PC-3 (cell line): ENCODE data around the gene ADCY2. TPM values are rescaled to one million over a fixed set of nuclear protein-coding genes. Genes with fewer than 3 reads are reported as not detected.

Experiments used
- ATAC-seq: fragments of 200-7000 bp; cut with Tn5 transposase; 2 replicates; pipeline ENCODE4 v1.9.1; 2020; ENCODE audit warnings: mild to moderate bottlenecking, moderate library complexity
- BruUV-seq: library from RNA; stranded (reverse); fragments of 400-500 nt; replicated peaks from 2 replicates; lab custom pipeline; 2021; lab: Mats Ljungman, UMichigan
- CTCF ChIA-PET: fragments of 300-600 bp; sonication (Branson Sonifier 250); formaldehyde crosslinking; loops from one replicate; lab custom pipeline; 2022; ENCODE audit warnings: antibody characterized with exemption; lab: Charles Lee
- POLR2A ChIA-PET: fragments of 300-600 bp; sonication (Branson Sonifier 250); formaldehyde crosslinking; loops from one replicate; lab custom pipeline; 2022; ENCODE audit warnings: antibody characterized with exemption; ENCODE audit not compliant: unreplicated experiment; lab: Charles Lee
- DNase-seq: peaks from one replicate; pipeline ENCODE4 v3.0.0-alpha.2; 2015
- H2AFZ ChIP-seq: fragments of 300-600 bp; sonication (generic); 2 replicates; pipeline ENCODE4 v1.6.0; 2016; ENCODE audit warnings: antibody characterized with exemption, low read length
- H3F3A ChIP-seq: fragments of 300-600 bp; sonication (generic); one replicate; pipeline ENCODE4 v1.6.0; 2017; ENCODE audit warnings: antibody characterized with exemption, low read length, control low read depth, mild to moderate bottlenecking; ENCODE audit not compliant: unreplicated experiment
- H3K27ac ChIP-seq: fragments of 300-600 bp; sonication (generic); 2 replicates; pipeline ENCODE4 v1.5.1; 2016; ENCODE audit warnings: mild to moderate bottlenecking, low read length
- H3K27me3 ChIP-seq: fragments of 300-600 bp; sonication (generic); 2 replicates; pipeline ENCODE4 v1.6.1; 2016; ENCODE audit warnings: low read length, mixed read lengths
- H3K36me3 ChIP-seq: fragments of 300-600 bp; sonication (generic); 2 replicates; pipeline ENCODE4 v1.6.1; 2016; ENCODE audit warnings: low read depth, mixed run types, low read length, mixed read lengths
- H3K4me1 ChIP-seq: fragments of 300-600 bp; sonication (generic); 2 replicates; pipeline ENCODE4 v1.5.1; 2016; ENCODE audit warnings: low read length; ENCODE audit not compliant: insufficient read depth
- H3K4me2 ChIP-seq: fragments of 300-600 bp; sonication (generic); 2 replicates; pipeline ENCODE4 v1.6.0; 2016; ENCODE audit warnings: low read length
- H3K4me3 ChIP-seq: fragments of 300-600 bp; sonication (generic); 2 replicates; pipeline ENCODE4 v1.5.1; 2016; ENCODE audit warnings: mild to moderate bottlenecking, low read length, mixed read lengths
- H3K79me2 ChIP-seq: fragments of 300-600 bp; sonication (generic); 2 replicates; pipeline ENCODE4 v1.6.1; 2017; ENCODE audit warnings: low read length, mixed read lengths
- H3K9ac ChIP-seq: fragments of 300-600 bp; sonication (generic); 2 replicates; pipeline ENCODE4 v1.6.0; 2016; ENCODE audit warnings: mild to moderate bottlenecking, low read length
- H3K9me2 ChIP-seq: fragments of 300-600 bp; sonication (generic); replicated peaks from 2 replicates; pipeline ENCODE4 v1.6.1; 2016; ENCODE audit warnings: mixed run types, low read length, mixed read lengths
- H3K9me3 ChIP-seq: fragments of 300-600 bp; sonication (generic); 2 replicates; pipeline ENCODE4 v1.6.1; 2016; ENCODE audit warnings: low read length, mixed read lengths
- H4K20me1 ChIP-seq: fragments of 300-600 bp; sonication (generic); 2 replicates; pipeline ENCODE4 v1.6.1; 2016; ENCODE audit warnings: low read length, mixed read lengths
- EZH2 ChIP-seq: fragments of 300-600 bp; sonication (generic); IDR thresholded peaks from one replicate; pipeline ENCODE4 v1.6.1; 2017; ENCODE audit warnings: antibody characterized with exemption, mild to moderate bottlenecking, low read length; ENCODE audit not compliant: unreplicated experiment
- EZH2phosphoT487 ChIP-seq: fragments of 300-600 bp; sonication (generic); IDR thresholded peaks from 2 replicates; pipeline ENCODE4 v1.6.1; 2018; ENCODE audit warnings: mild to moderate bottlenecking, antibody characterized with exemption, low read length, borderline replicate concordance
- intact Hi-C: fragments of 100-400 bp; cut with micrococcal nuclease; formaldehyde crosslinking; loops from 2 replicates; pipeline ENCODE4 v1.9.0; 2023
- total RNA-seq: library from RNA; depleted of rRNA; stranded (reverse); fragments of >200 nt; gene quantifications from 2 replicates; pipeline ENCODE4 v1.2.3, GENCODE V29; 2014
- TF ChIP-seq, protein P1 (sequence below): fragments of 300-600 bp; sonication (generic); conservative IDR thresholded peaks from 2 replicates; pipeline ENCODE4 v1.5.1; 2017; ENCODE audit warnings: antibody characterized with exemption, low read depth, mild to moderate bottlenecking, low read length

Gene ADCY2
- total RNA-seq, 1 experiment from 2014 or later, result not detected

DNA sequence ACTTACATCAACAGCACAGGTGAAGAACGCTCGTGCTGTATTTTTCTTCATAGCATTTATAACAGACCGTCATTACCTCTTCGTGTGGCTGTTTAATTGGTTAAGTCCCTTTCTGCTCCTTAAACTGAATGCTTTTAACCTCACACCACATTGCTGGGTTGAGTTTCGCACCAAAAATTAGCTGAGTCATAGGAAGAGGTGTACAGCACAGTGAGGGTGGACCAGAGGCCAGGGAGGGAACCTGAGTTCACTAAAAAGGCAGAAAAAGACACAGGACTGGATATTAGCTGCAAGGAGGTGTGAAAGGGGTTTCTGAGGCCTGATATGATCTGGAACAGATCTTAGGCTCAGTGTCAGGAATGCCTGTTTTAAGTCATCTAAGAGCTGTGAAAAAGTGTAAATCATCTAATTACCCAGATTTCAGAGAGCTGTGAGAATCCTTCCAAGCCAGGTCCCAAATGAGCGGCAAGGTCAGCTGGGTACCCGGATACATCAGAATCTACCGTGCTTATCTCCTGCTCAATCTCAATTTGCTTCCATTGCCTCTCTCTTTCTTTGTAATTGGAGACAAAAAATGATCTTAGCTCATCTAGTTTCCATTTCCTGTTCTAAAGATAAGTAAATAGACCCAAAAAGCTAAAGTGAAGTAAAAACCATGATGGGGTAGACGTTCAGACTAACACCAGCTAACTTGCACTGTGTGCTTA is 462.1 kb downstream of the ADCY2 start:
- Histone ChIP-seq H3K79me2 (no peaks in the 10 kb centered on the region), H3K27ac (no peak overlapping the region), H3K9ac (no peak overlapping the region), H3K9me3 (no peaks in the 10 kb centered on the region), H3K9me2 (no peaks in the 10 kb centered on the region), H3K36me3 (peaks cover 32% of the 10 kb centered on the region), H2AFZ (no peak overlapping the region), H3K4me3 (no peak overlapping the region), H3F3A (no peaks in the 10 kb centered on the region), H4K20me1 (no peaks in the 10 kb centered on the region), H3K4me1 (no peaks in the 10 kb centered on the region), H3K4me2 (no peak overlapping the region), H3K27me3 (no peaks in the 10 kb centered on the region)
- ATAC-seq, result no peak
- TSS peak; percentile 10 for BruUV-seq
- DNase-seq, result no peak
- ChIA-PET POLR2A (no interaction called here), CTCF (no interaction called here)
- intact Hi-C loops, result no loop called here
- TF ChIP-seq EZH2phosphoT487 (no peak), EZH2 (no peak)
- TF ChIP-seq, protein P1, sequence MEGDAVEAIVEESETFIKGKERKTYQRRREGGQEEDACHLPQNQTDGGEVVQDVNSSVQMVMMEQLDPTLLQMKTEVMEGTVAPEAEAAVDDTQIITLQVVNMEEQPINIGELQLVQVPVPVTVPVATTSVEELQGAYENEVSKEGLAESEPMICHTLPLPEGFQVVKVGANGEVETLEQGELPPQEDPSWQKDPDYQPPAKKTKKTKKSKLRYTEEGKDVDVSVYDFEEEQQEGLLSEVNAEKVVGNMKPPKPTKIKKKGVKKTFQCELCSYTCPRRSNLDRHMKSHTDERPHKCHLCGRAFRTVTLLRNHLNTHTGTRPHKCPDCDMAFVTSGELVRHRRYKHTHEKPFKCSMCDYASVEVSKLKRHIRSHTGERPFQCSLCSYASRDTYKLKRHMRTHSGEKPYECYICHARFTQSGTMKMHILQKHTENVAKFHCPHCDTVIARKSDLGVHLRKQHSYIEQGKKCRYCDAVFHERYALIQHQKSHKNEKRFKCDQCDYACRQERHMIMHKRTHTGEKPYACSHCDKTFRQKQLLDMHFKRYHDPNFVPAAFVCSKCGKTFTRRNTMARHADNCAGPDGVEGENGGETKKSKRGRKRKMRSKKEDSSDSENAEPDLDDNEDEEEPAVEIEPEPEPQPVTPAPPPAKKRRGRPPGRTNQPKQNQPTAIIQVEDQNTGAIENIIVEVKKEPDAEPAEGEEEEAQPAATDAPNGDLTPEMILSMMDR, result no peak

DNA sequence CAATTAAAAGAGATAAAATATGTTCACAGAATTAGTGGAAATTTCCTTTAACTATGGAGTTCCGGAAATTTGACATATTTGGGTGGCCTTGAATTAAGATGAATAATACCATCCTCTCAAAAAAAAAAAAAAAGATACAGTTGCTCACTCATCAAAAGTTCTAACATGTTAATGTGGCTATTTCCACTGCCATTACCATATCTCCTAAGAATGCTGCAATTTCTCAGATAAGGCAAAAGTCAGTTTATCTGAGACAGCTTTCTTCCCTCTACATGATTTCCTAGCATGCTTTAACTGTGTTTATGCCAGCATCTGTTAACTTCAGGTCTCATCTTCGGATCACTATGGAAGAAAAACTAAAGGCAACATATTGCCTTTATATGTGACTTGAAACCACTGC is 470.3 kb downstream of the ADCY2 start:
- H3K36me3 ChIP-seq, result peaks cover 30% of the 10 kb centered on the region
- no peak overlapping the region for H3K9ac ChIP-seq
- H4K20me1 ChIP-seq, result peaks cover 15% of the 10 kb centered on the region; the same call in 1 of the 2 replicates
- H3K27me3 ChIP-seq, result no peaks in the 10 kb centered on the region
- ChIA-PET POLR2A (no interaction called here), CTCF (no interaction called here)
- no peaks in the 10 kb centered on the region for H3K9me3 ChIP-seq
- no peaks in the 10 kb centered on the region for H3K9me2 ChIP-seq
- H2AFZ ChIP-seq, result no peak overlapping the region
- TF ChIP-seq, protein P1, result no peak
- TF ChIP-seq EZH2phosphoT487 (no peak), EZH2 (no peak)
- H3K79me2 ChIP-seq, result peaks cover 49% of the 10 kb centered on the region
- intact Hi-C loops, result loop anchor here (10.0 kb wide), 1 partner anchor 1101 kb away; no protein-coding TSS in a partner anchor
- H3K4me2 ChIP-seq, result no peak overlapping the region
- no peaks in the 10 kb centered on the region for H3F3A ChIP-seq
- no TSS peak for BruUV-seq
- H3K4me3 ChIP-seq, result no peak overlapping the region
- H3K27ac ChIP-seq, result no peak overlapping the region
- DNase-seq (no peak), ATAC-seq (no peak)
- H3K4me1 ChIP-seq, result peaks cover 16% of the 10 kb centered on the region

DNA sequence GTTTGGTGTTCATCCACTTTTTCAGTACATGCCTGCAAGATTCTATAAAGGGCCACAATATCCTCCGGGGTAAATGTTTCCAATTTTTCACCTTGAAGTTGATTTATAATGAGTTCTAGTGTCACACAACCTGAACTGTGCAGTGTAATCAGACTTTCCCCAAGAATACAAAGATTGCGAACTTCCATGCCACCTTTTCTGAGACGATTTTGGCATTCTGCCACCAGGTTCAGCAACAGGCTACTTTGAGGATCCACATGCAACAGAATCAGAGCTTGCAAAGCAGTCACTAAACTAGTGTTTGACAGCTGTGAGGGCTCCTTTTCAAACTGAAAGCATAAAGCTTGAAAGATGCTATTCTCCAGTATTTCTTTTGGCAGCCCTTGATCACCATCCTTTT is 471.3 kb downstream of the ADCY2 start:
- H3K4me2 ChIP-seq, result peak overlapping the region; percentile 90; the same call in 1 of the 2 replicates
- no TSS peak for BruUV-seq
- DNase-seq (no peak), ATAC-seq (no peak)
- no peaks in the 10 kb centered on the region for H3K9me3 ChIP-seq
- H3K9me2 ChIP-seq, result no peaks in the 10 kb centered on the region
- H3K36me3 ChIP-seq, result peaks cover 31% of the 10 kb centered on the region
- peaks cover 60% of the 10 kb centered on the region for H3K79me2 ChIP-seq
- no peak overlapping the region for H3K4me3 ChIP-seq
- H4K20me1 ChIP-seq, result peaks cover 23% of the 10 kb centered on the region
- intact Hi-C loops, result loop anchor here (10.0 kb wide), 1 partner anchor 1102 kb away; no protein-coding TSS in a partner anchor
- H3K27me3 ChIP-seq, result no peaks in the 10 kb centered on the region
- H3K9ac ChIP-seq, result no peak overlapping the region
- H3K4me1 ChIP-seq, result peaks cover 22% of the 10 kb centered on the region
- CTCF ChIA-PET, result no interaction called here
- H3F3A ChIP-seq, result no peaks in the 10 kb centered on the region
- TF ChIP-seq, protein P1, result no peak
- TF ChIP-seq EZH2phosphoT487 (no peak), EZH2 (no peak)
- POLR2A ChIA-PET, result no interaction called here
- no peak overlapping the region for H3K27ac ChIP-seq
- H2AFZ ChIP-seq, result no peak overlapping the region
